WTC11 (cell line): Measurements from ENCODE around the gene WDR27.

Experiments
- ATF2 ChIP-seq: sonication (generic); formaldehyde crosslinking; IDR thresholded peaks from 2 replicates; pipeline ENCODE4 v1.8.1; 2022; ENCODE audit warnings: low read depth, missing genetic modification reagents, borderline replicate concordance
- CREM ChIP-seq: sonication (generic); formaldehyde crosslinking; IDR thresholded peaks from 2 replicates; pipeline ENCODE4 v1.8.1; 2022; ENCODE audit warnings: mild to moderate bottlenecking, missing genetic modification reagents, moderate library complexity
- ESRRA ChIP-seq: sonication (generic); formaldehyde crosslinking; IDR thresholded peaks from 2 replicates; pipeline ENCODE4 v1.8.1; 2022; ENCODE audit warnings: mild to moderate bottlenecking, missing genetic modification reagents, borderline replicate concordance
- JUN ChIP-seq: sonication (generic); formaldehyde crosslinking; IDR thresholded peaks from 2 replicates; pipeline ENCODE4 v1.8.0; 2023; ENCODE audit warnings: mild to moderate bottlenecking, missing genetic modification reagents
- OVOL2 ChIP-seq: fragments of 250-450 bp; sonication (Bioruptor Pico); IDR thresholded peaks from 2 replicates; pipeline ENCODE4 v1.9.0; 2021; ENCODE audit warnings: mild to moderate bottlenecking, borderline replicate concordance
- RORB ChIP-seq: fragments of 250-450 bp; sonication (Bioruptor Pico); IDR thresholded peaks from 2 replicates; pipeline ENCODE4 v1.9.0; 2021; ENCODE audit warnings: mild to moderate bottlenecking
- SMAD3 ChIP-seq: sonication (generic); formaldehyde crosslinking; IDR thresholded peaks from 2 replicates; pipeline ENCODE4 v1.8.0; 2022; ENCODE audit warnings: missing genetic modification reagents, mild to moderate bottlenecking, borderline replicate concordance
- TF ChIP-seq, protein P1 (sequence below): fragments of 200-600 bp; IDR thresholded peaks from 2 replicates; pipeline ENCODE4 v1.8.0; 2022; ENCODE audit warnings: antibody characterized with exemption
- TF ChIP-seq, protein P2 (sequence below): sonication (generic); formaldehyde crosslinking; IDR thresholded peaks from 2 replicates; pipeline ENCODE4 v1.8.1; 2023; ENCODE audit warnings: mild to moderate bottlenecking, missing genetic modification reagents, moderate library complexity

DNA sequence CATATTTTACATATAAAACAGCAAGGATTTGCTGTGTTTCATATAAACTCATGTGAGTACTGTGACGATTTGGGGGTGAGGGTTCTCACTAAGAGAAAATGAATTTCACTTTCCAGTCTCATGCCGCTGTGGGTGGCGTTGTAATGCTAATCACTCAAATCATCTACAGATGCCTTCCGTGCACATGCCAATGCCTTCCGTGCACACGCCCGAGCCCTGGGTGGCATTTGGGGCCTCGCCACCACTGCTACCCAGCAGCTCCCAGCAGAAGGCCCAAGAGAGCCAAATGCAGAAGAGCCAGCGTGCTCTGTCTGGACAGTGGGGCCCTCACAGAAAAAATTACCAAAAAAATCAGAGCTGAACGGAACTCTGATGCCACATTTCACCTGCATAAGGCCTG, 53.7 kb downstream of the WDR27 start:
- TF ChIP-seq OVOL2 (no peak), JUN (CRISPR knock-in tag) (no peak), ATF2 (no peak), CREM (no peak), ESRRA (CRISPR knock-in tag) (no peak), RORB (CRISPR knock-in tag) (no peak), SMAD3 (CRISPR knock-in tag) (no peak)
- TF ChIP-seq, protein P1, sequence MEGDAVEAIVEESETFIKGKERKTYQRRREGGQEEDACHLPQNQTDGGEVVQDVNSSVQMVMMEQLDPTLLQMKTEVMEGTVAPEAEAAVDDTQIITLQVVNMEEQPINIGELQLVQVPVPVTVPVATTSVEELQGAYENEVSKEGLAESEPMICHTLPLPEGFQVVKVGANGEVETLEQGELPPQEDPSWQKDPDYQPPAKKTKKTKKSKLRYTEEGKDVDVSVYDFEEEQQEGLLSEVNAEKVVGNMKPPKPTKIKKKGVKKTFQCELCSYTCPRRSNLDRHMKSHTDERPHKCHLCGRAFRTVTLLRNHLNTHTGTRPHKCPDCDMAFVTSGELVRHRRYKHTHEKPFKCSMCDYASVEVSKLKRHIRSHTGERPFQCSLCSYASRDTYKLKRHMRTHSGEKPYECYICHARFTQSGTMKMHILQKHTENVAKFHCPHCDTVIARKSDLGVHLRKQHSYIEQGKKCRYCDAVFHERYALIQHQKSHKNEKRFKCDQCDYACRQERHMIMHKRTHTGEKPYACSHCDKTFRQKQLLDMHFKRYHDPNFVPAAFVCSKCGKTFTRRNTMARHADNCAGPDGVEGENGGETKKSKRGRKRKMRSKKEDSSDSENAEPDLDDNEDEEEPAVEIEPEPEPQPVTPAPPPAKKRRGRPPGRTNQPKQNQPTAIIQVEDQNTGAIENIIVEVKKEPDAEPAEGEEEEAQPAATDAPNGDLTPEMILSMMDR: no peak
- TF ChIP-seq, protein P2, sequence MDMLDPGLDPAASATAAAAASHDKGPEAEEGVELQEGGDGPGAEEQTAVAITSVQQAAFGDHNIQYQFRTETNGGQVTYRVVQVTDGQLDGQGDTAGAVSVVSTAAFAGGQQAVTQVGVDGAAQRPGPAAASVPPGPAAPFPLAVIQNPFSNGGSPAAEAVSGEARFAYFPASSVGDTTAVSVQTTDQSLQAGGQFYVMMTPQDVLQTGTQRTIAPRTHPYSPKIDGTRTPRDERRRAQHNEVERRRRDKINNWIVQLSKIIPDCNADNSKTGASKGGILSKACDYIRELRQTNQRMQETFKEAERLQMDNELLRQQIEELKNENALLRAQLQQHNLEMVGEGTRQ (CRISPR knock-in tag): no peak
